IPS-18c (cell line): Measurements from ENCODE around the gene SH3PXD2A.

Source experiments
- H3K4me3 ChIP-seq: 2 replicates; pipeline ENCODE4 v1.7.0; 2013; ENCODE audit warnings: low read depth, mild to moderate bottlenecking, low read length, moderate library complexity; ENCODE audit not compliant: insufficient read depth
- H3K9me3 ChIP-seq: one replicate; pipeline ENCODE4 v1.6.1; 2013; ENCODE audit warnings: mild to moderate bottlenecking, low read length, moderate library complexity; ENCODE audit not compliant: control insufficient read depth, insufficient read depth

The SH3PXD2A gene

GRCh38 chr10:103574097-103575061 lies 281.0 kb downstream of the SH3PXD2A start:
- Histone ChIP-seq H3K4me3 (no peak overlapping the region), H3K9me3 (no peaks in the 10 kb centered on the region)

DNA sequence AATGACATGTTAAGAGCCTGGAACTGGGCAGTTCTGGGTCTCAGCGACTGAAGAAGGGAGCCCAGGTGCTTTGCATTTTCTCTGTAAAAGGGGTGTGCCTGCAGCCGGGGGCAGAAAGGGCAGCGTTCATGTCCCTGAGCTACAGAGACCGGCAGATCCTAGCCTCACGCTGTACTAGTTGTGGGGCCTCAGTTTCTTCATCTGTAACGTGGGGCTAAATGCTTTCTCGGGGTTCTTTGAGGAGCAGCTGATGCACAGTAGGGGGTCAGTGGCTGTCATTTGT lies 282.2 kb downstream of the SH3PXD2A start:
- Histone ChIP-seq H3K4me3 (no peak overlapping the region), H3K9me3 (no peaks in the 10 kb centered on the region)

- H3K9me3 ChIP-seq: no peaks in the 10 kb centered on the region
- no peak overlapping the region for H3K4me3 ChIP-seq
Measured at GRCh38 chr10:103572347-103573204, 282.8 kb downstream of the SH3PXD2A start.

DNA sequence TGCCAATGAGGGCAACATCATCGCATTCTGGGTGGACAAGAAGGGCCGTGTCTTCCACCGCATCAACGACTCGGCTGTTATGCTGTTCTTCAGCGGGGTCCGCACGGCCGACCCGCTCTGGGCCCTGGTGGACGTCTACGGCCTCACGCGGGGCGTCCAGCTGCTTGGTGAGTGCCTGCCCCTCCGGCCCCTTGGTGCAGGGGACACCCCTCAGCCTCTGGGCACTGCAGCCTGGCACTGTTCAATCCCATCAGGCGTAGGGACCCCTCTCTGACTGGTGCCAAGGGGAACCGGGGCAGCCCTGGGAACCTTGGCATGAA lies 283.8 kb downstream of the SH3PXD2A start:
- Histone ChIP-seq H3K4me3 (no peak overlapping the region), H3K9me3 (no peaks in the 10 kb centered on the region)

GRCh38 chr10:103570844-103571655 lies 284.3 kb downstream of the SH3PXD2A start:
- Histone ChIP-seq H3K4me3 (no peak overlapping the region), H3K9me3 (no peaks in the 10 kb centered on the region)

DNA sequence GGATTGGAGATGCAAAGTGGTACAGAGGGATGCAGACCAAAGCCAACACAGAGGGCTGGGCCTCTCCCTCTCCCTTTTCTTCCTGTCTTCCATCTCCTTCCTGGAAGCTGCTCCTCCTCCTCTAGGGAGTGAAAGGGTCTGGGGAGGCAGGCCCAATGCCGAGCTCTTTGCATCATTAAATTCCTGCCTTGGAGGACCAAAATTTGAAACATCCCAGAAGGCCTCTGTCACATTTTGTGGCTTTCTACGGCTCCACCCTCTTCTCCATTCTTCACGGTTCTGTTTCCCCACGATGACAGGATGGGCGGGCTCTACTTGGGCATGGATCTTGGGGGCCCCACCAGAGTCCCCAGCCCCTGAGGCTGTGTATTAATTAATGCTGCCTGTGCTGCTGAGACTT lies 285.5 kb downstream of the SH3PXD2A start:
- H3K9me3 ChIP-seq: no peaks in the 10 kb centered on the region
- H3K4me3 ChIP-seq: no peak overlapping the region

DNA sequence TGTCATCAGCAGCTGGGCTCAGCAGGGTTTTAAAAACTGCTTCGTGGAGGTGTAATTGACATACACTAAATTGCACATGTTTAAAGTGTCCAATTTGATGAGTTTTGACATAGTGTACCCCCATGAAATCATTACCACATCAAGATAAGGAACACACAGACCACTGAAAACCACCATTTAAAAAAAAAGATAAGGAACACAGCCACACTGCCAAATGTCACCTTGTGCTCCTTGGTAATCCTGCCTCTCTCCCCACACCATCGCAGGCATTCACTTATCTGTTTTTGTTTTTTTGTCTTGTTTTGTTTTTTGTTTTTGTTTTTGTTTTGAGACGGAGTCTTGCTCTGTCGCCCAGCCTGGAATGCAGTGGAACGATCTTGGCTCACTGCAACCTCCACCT lies 286.9 kb downstream of the SH3PXD2A start:
- no peak overlapping the region for H3K4me3 ChIP-seq
- no peaks in the 10 kb centered on the region for H3K9me3 ChIP-seq

- Histone ChIP-seq H3K4me3 (no peak overlapping the region), H3K9me3 (no peaks in the 10 kb centered on the region)
Measured at GRCh38 chr10:103566536-103566935, 288.8 kb downstream of the SH3PXD2A start.

GRCh38 chr10:103564776-103565520 lies 290.4 kb downstream of the SH3PXD2A start:
- H3K9me3 ChIP-seq: peaks cover 2% of the 10 kb centered on the region
- no peak overlapping the region for H3K4me3 ChIP-seq

GRCh38 chr10:103564116-103564501 lies 291.3 kb downstream of the SH3PXD2A start:
- H3K9me3 ChIP-seq: peaks cover 2% of the 10 kb centered on the region
- H3K4me3 ChIP-seq: no peak overlapping the region

GRCh38 chr10:103563231-103564115 lies 291.9 kb downstream of the SH3PXD2A start:
- no peak overlapping the region for H3K4me3 ChIP-seq

DNA sequence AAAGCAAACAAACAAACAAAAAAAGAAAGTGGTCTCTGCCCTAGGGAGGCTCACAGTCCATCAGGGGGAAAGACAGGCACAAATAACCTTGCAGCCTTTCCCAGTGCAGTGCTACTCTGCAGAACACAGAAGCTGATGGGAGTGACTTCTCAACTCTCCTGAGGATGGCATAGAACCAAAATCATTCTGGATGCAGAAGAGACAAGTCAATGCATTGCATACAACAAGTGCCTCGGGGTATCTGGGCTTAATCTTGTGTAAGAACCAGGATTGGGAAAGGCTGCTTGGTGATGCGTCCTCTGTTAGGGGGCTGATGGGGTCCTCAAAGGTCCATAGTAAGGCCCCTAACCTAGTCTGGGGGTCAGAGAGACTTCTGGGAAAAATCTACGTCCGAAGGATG lies 293.0 kb downstream of the SH3PXD2A start:
- Histone ChIP-seq H3K4me3 (no peak overlapping the region), H3K9me3 (peaks cover 2% of the 10 kb centered on the region)

More at GRCh38 chr10:103563231-103564115, 291.9 kb downstream of the SH3PXD2A start:
- H3K9me3 ChIP-seq: peaks cover 2% of the 10 kb centered on the region

DNA sequence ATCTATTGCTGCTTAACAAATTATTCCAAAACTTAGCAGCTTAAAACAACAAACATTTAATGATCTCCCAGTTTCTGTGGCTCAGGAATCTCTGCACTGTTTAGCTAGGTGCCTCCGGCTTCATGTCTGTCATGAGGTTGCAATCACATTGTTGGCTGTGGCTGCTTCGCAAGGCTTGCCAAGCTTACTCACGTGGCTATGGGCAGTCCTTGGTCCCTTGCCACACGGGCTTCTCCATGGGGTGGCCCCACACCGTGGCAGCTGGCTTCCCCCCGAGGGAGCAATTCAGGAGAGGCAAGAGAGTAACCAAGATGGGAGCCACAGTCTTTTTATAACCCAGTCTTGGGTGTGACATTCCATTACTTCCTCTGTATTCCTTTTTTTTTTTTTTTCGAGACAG lies 294.5 kb downstream of the SH3PXD2A start:
- H3K9me3 ChIP-seq: peaks cover 2% of the 10 kb centered on the region
- H3K4me3 ChIP-seq: no peak overlapping the region

GRCh38 chr10:103559776-103560175 lies 295.6 kb downstream of the SH3PXD2A start:
- Histone ChIP-seq H3K9me3 (peaks cover 2% of the 10 kb centered on the region), H3K4me3 (no peak overlapping the region)

DNA sequence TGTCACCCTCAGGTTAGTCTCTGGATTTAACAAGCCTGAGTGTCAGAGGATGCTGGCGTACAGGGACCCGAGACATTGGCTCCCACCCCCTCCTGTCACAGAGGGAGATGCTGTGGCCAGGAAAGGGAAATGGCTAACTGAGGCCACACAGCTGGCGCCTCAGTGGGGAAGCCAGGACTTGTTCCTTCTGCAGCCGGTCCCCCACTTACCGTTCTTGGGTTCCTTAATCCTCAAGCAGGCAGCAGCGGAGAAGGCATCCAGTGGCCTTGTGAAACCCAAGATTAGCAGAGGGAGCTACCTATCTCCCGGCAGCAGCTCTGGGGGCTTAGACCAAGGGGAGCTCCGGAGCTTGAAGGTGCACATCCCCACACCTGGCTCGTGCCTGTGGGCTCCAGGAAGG lies 296.5 kb downstream of the SH3PXD2A start:
- Histone ChIP-seq H3K4me3 (no peak overlapping the region), H3K9me3 (peaks cover 2% of the 10 kb centered on the region)

- no peak overlapping the region for H3K4me3 ChIP-seq
- H3K9me3 ChIP-seq: peaks cover 2% of the 10 kb centered on the region
Measured at GRCh38 chr10:103557455-103557854, 297.9 kb downstream of the SH3PXD2A start.
